Thoracic aorta (tissue), 2 donors: ENCODE results near the gene EPS8L1. TPM values are rescaled to one million over a fixed set of nuclear protein-coding genes. Genes with fewer than 3 reads are reported as not detected.

ENCODE experiments used
- ATAC-seq: fragments of 150-250 bp; one replicate; pipeline ENCODE4 v1.8.0; 2017; ENCODE audit warnings: low read depth; ENCODE audit not compliant: insufficient number of reproducible peaks, low FRiP score
- DNase-seq: peaks from one replicate; pipeline ENCODE4 v3.0.0-alpha.2; 2020; ENCODE audit warnings: low spot score
- H3K27ac ChIP-seq, 2 donors: fragments of 200-600 bp; sonication (generic); 1 replicate in 1 of 2; 2 replicates in 1 of 2; pipeline ENCODE4 v1.5.1; 2016; ENCODE audit warnings: mild to moderate bottlenecking in 2 of 2, moderate library complexity in 2 of 2
- H3K27me3 ChIP-seq: fragments of 200-600 bp; sonication (generic); replicated peaks from 2 replicates; pipeline ENCODE4 v1.6.0; 2016; ENCODE audit warnings: mild to moderate bottlenecking; ENCODE audit not compliant: insufficient read depth
- H3K36me3 ChIP-seq: fragments of 200-600 bp; sonication (generic); one replicate; pipeline ENCODE4 v1.5.1; 2016
- H3K4me1 ChIP-seq, 2 donors: fragments of 200-600 bp; sonication (generic); 1 replicate in 1 of 2; 2 replicates in 1 of 2; pipeline versions ENCODE4 v1.5.1 to v1.6.0; 2016; ENCODE audit warnings: low read depth in 2 of 2, mild to moderate bottlenecking in 1 of 2; ENCODE audit not compliant: control insufficient read depth in 1 of 2
- H3K4me3 ChIP-seq: fragments of 200-600 bp; sonication (generic); 2 replicates; pipeline ENCODE4 v1.5.1; 2016; ENCODE audit warnings: mild to moderate bottlenecking
- H3K9me3 ChIP-seq: fragments of 200-600 bp; sonication (generic); 2 replicates; pipeline ENCODE4 v1.5.1; 2016
- total RNA-seq, 2 donors: library from RNA; depleted of rRNA; stranded (reverse); fragments of >200 nt; gene quantifications; one replicate each; pipeline versions ENCODE4 v1.1.0 to v1.2.3, GENCODE V29; 2016
- TF ChIP-seq, protein P1 (sequence below): fragments of 200-600 bp; sonication (generic); IDR thresholded peaks from one replicate; pipeline ENCODE4 v1.5.1; 2019; ENCODE audit warnings: antibody characterized with exemption

The EPS8L1 gene
- total RNA-seq, 2 donors from 2014 or later: 5.4 to 16.3 TPM

GRCh38 chr19:55094456-55095259, 19.0 kb downstream of the EPS8L1 start:
- ATAC-seq (no peak), DNase-seq (no peak)
- TF ChIP-seq, protein P1, sequence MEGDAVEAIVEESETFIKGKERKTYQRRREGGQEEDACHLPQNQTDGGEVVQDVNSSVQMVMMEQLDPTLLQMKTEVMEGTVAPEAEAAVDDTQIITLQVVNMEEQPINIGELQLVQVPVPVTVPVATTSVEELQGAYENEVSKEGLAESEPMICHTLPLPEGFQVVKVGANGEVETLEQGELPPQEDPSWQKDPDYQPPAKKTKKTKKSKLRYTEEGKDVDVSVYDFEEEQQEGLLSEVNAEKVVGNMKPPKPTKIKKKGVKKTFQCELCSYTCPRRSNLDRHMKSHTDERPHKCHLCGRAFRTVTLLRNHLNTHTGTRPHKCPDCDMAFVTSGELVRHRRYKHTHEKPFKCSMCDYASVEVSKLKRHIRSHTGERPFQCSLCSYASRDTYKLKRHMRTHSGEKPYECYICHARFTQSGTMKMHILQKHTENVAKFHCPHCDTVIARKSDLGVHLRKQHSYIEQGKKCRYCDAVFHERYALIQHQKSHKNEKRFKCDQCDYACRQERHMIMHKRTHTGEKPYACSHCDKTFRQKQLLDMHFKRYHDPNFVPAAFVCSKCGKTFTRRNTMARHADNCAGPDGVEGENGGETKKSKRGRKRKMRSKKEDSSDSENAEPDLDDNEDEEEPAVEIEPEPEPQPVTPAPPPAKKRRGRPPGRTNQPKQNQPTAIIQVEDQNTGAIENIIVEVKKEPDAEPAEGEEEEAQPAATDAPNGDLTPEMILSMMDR: no peak
- H3K27ac ChIP-seq: no peak overlapping the region
- H3K4me1 ChIP-seq: no peaks in the 10 kb centered on the region
- no peaks in the 10 kb centered on the region for H3K27me3 ChIP-seq
- no peak overlapping the region for H3K4me3 ChIP-seq
- no peaks in the 10 kb centered on the region for H3K9me3 ChIP-seq
- peaks cover 59% of the 10 kb centered on the region for H3K36me3 ChIP-seq

DNA sequence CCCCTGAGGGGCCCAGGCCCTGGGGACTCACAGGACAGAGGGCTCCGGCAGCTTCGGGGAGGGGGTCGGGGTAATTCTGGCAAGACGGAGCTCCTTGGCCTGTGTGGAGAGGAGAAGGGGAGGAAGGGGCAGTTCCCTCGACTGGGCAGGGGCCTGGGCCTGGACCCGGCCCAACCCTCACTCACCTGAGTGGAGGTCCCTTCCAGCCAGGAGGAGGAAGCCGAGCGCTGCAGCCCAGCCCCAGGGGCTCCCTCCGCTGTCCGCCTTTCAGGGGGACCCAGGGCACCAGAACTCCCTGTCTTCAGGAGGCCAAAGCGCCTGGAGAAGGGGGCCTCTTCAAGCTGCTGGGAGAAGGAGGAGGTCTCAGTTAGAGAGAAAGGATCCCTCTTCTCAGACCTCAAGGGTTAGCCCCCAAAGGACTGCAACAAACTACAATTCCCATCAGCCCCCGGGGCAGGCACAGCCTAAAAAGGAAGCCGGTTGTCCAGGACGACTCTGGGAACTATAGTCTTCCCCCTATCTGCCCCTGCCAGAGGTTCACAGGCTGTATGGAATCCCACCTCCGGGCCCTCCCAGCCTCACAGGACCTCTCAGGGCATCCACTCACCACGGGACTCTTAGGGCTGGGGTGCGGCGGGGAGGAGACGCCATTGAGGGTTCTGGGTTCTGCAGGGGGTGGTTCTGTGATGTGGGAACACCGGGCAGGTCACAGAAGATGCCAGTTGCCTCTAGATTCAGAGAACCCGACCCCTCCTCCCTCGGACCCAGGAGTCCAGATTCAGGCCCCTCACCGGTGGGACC, 19.8 kb downstream of the EPS8L1 start:
- Histone ChIP-seq H3K27me3 (no peaks in the 10 kb centered on the region), H3K36me3 (peaks cover 65% of the 10 kb centered on the region), H3K27ac (no peak overlapping the region), H3K4me3 (no peak overlapping the region), H3K9me3 (no peaks in the 10 kb centered on the region), H3K4me1 (no peaks in the 10 kb centered on the region)
- ATAC-seq (no peak), DNase-seq (no peak)
- TF ChIP-seq, protein P1: no peak

DNA sequence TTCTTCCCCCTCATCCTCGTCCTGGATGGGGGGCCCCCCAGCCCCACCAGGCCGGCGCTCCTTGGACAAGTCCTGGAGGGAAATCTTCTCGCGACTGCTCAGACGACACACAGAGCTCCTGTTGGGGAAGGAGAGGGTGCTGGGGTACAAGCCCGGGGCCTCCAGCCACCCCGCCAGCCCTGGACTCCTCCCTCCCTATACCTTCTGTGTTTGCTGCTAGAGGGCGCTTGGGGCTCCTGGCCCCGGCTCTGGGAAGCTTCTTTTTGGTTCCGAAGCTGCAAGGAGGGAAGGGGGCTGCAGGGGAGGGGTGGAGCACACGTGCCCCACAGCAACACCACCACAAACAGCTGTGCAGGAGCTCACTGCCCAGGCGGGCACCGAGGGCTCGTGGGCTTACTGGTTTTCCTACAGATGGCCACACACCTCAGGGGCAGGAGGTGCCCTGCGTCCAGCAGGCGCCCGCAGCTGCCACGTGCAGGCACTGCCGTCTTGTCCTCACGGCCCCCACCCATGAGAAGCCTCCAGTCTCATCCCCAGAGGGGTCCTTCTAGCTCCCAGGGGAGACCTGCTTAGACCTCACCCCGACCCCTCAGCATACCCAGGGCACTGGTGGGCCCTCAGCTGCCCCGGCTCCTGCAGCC, 20.5 kb downstream of the EPS8L1 start:
- no peaks in the 10 kb centered on the region for H3K27me3 ChIP-seq

GRCh38 chr19:55097864-55098715, 22.4 kb downstream of the EPS8L1 start:
- Histone ChIP-seq H3K4me1 (no peaks in the 10 kb centered on the region), H3K9me3 (peaks cover 3% of the 10 kb centered on the region), H3K27ac (no peak overlapping the region), H3K36me3 (peaks cover 59% of the 10 kb centered on the region), H3K27me3 (no peaks in the 10 kb centered on the region), H3K4me3 (no peak overlapping the region)
- DNase-seq (no peak), ATAC-seq (no peak)
- TF ChIP-seq, protein P1: no peak

More for the DNA sequence above, 20.5 kb downstream of the EPS8L1 start:
- TF ChIP-seq, protein P1: no peak
- Histone ChIP-seq H3K9me3 (no peaks in the 10 kb centered on the region), H3K36me3 (peaks cover 62% of the 10 kb centered on the region), H3K27ac (no peak overlapping the region), H3K4me3 (no peak overlapping the region), H3K4me1 (no peaks in the 10 kb centered on the region)
- ATAC-seq (no peak), DNase-seq (no peak)
